ENCODE results near the gene LRBA. TPM values are rescaled to one million over a fixed set of nuclear protein-coding genes. Genes with fewer than 3 reads are reported as not detected.

LRBA gene
- total and polyA plus RNA-seq, 4 donors: 18.8 to 56.4 (median 33.8) TPM

GRCh38 chr4:150215601-150216000 is 799.5 kb downstream of the LRBA start:
- WGBS (ENCODE audit: insufficient coverage): 60% methylated on average over 1 of the region's 3 CpGs
- no peak overlapping the region for H3K4me3 ChIP-seq (ENCODE audit: low read depth, low read length)
- DNase-seq (ENCODE audit: low read depth in 4 of 6, low spot score in 6 of 6): no peak
- H3K27me3 ChIP-seq (ENCODE audit: control insufficient read depth, insufficient read depth, low read length): no peaks in the 10 kb centered on the region
- no peaks in the 10 kb centered on the region for H3K9me3 ChIP-seq (ENCODE audit: control insufficient read depth, insufficient read depth, low read length)
- H3K27ac ChIP-seq (ENCODE audit: low read depth, low read length): no peak overlapping the region
- H3K36me3 ChIP-seq (ENCODE audit: control insufficient read depth, insufficient read depth, low read length): peaks cover 4% of the 10 kb centered on the region
- peaks cover 29% of the 10 kb centered on the region for H3K4me1 ChIP-seq (ENCODE audit: control insufficient read depth, insufficient read depth, low read length)

Small RNA genes within 50 kb of the gene (small RNA-seq; reads per million reads assigned to genes)
- gene RNA5SP168 (ENCODE audit: low replicate concordance): not detected

Other genes with a start within 250 kb of the LRBA start
- gene RPS3A, start 84.3 kb upstream of the LRBA start, total RNA-seq: 1,000 to 10,000 TPM; 1,819 to 3,494 TPM
- 1,000 to 10,000 TPM; 2,006 to 2,096 TPM for gene RPS3A, start 84.3 kb upstream of the LRBA start, polyA plus RNA-seq (ENCODE audit: insufficient read length in 2 of 2)